Mesenchymal stem cell (in vitro differentiated cells and primary cell): ENCODE measurements around the gene MAVS.

ENCODE experiments used
- DNase-seq: peaks from one replicate; pipeline ENCODE4 v3.0.0-alpha.2; 2013
- H2AFZ ChIP-seq: one replicate; pipeline ENCODE4 v1.6.1; 2013; ENCODE audit warnings: low read depth, mild to moderate bottlenecking, control low read depth, inconsistent platforms, low read length, moderate library complexity
- H2AK5ac ChIP-seq: 2 replicates; pipeline ENCODE4 v1.6.1; 2013; ENCODE audit warnings: low read length, moderate library complexity, mild to moderate bottlenecking, inconsistent platforms; ENCODE audit not compliant: severe bottlenecking
- H2BK120ac ChIP-seq: one replicate; pipeline ENCODE4 v1.6.1; 2013; ENCODE audit warnings: low read depth, mild to moderate bottlenecking, inconsistent platforms, low read length, moderate library complexity
- H2BK12ac ChIP-seq, 2 experiments: one replicate each; pipeline ENCODE4 v1.6.1; 2013; ENCODE audit warnings: inconsistent platforms in 2 of 2, low read length in 2 of 2, mild to moderate bottlenecking in 2 of 2, moderate library complexity in 2 of 2, control low read depth in 1 of 2
- H2BK15ac ChIP-seq: one replicate; pipeline ENCODE4 v1.6.1; 2013; ENCODE audit warnings: mild to moderate bottlenecking, low read depth, inconsistent platforms; ENCODE audit not compliant: poor library complexity, severe bottlenecking
- H2BK5ac ChIP-seq: 2 replicates; pipeline ENCODE4 v1.6.1; 2013; ENCODE audit warnings: low read depth, mild to moderate bottlenecking, low read length, control low read depth, inconsistent platforms; ENCODE audit not compliant: poor library complexity, severe bottlenecking
- H3K14ac ChIP-seq, 2 experiments: one replicate each; pipeline ENCODE4 v1.6.1; 2013; ENCODE audit warnings: inconsistent platforms in 2 of 2, low read length in 2 of 2, control low read depth in 1 of 2, mild to moderate bottlenecking in 1 of 2, moderate library complexity in 1 of 2
- H3K18ac ChIP-seq, 2 experiments: one replicate each; pipeline ENCODE4 v1.6.1; 2013; ENCODE audit warnings: inconsistent platforms in 2 of 2, low read length in 2 of 2, control low read depth in 1 of 2, low read depth in 1 of 2, mild to moderate bottlenecking in 1 of 2
- H3K23ac ChIP-seq, 2 experiments: one replicate each; pipeline ENCODE4 v1.6.1; 2013; ENCODE audit warnings: inconsistent platforms in 2 of 2, low read length in 2 of 2, mild to moderate bottlenecking in 2 of 2, moderate library complexity in 2 of 2, control low read depth in 1 of 2
- H3K27ac ChIP-seq: 2 replicates; pipeline ENCODE4 v1.5.1; 2013; ENCODE audit warnings: mild to moderate bottlenecking, moderate library complexity, low read length, control low read depth, inconsistent platforms; ENCODE audit not compliant: poor library complexity, severe bottlenecking
- H3K27me3 ChIP-seq, 2 experiments: 2 replicates each; pipeline versions ENCODE4 v1.6.1 to v1.7.0; 2013; ENCODE audit warnings: low read length in 2 of 2, mild to moderate bottlenecking in 2 of 2, moderate library complexity in 2 of 2, control low read depth in 1 of 2, inconsistent platforms in 1 of 2; ENCODE audit not compliant: control insufficient read depth in 1 of 2, insufficient read depth in 1 of 2
- H3K36me3 ChIP-seq, 2 experiments: 2 replicates each; pipeline versions ENCODE4 v1.6.1 to v1.7.0; 2013; ENCODE audit warnings: low read length in 2 of 2, control low read depth in 1 of 2, inconsistent platforms in 1 of 2, low read depth in 1 of 2, mild to moderate bottlenecking in 1 of 2; ENCODE audit not compliant: insufficient read depth in 2 of 2, control insufficient read depth in 1 of 2
- H3K4ac ChIP-seq, 2 experiments: one replicate each; pipeline ENCODE4 v1.6.1; 2013; ENCODE audit warnings: inconsistent platforms in 2 of 2, low read length in 2 of 2, mild to moderate bottlenecking in 2 of 2, moderate library complexity in 2 of 2, control low read depth in 1 of 2, low read depth in 1 of 2
- H3K4me1 ChIP-seq: 2 replicates; pipeline ENCODE4 v1.6.1; 2013; ENCODE audit warnings: low read depth, low read length, control low read depth; ENCODE audit not compliant: control insufficient read depth, insufficient read depth
- H3K4me2 ChIP-seq: 2 replicates; pipeline ENCODE4 v1.6.1; 2013; ENCODE audit warnings: low read length, mild to moderate bottlenecking, inconsistent platforms; ENCODE audit not compliant: poor library complexity, severe bottlenecking
- H3K4me3 ChIP-seq, 2 experiments: 2 replicates each; pipeline versions ENCODE4 v1.5.1 to v1.7.0; 2013; ENCODE audit warnings: low read length in 2 of 2, mild to moderate bottlenecking in 2 of 2, control low read depth in 1 of 2, low read depth in 1 of 2; ENCODE audit not compliant: insufficient read depth in 1 of 2
- H3K79me1 ChIP-seq: replicated peaks from 2 replicates; pipeline ENCODE4 v1.6.1; 2013; ENCODE audit warnings: mild to moderate bottlenecking, control low read depth, low read length, inconsistent platforms; ENCODE audit not compliant: poor library complexity, severe bottlenecking
- H3K9ac ChIP-seq: 2 replicates; pipeline ENCODE4 v1.7.0; 2013; ENCODE audit warnings: mild to moderate bottlenecking, low read length, moderate library complexity
- H3K9me3 ChIP-seq: 2 replicates; pipeline ENCODE4 v1.7.0; 2013; ENCODE audit warnings: mild to moderate bottlenecking, low read length; ENCODE audit not compliant: control insufficient read depth
- H4K8ac ChIP-seq: one replicate; pipeline ENCODE4 v1.6.1; 2013; ENCODE audit warnings: inconsistent platforms, mild to moderate bottlenecking, low read length, moderate library complexity
- H4K91ac ChIP-seq: one replicate; pipeline ENCODE4 v1.6.1; 2013; ENCODE audit warnings: mild to moderate bottlenecking, low read length, inconsistent platforms
- WGBS: methylation state at CpG from one replicate; pipeline ENCODE4 v1.1.7; 2013; ENCODE audit warnings: mixed read lengths; 5-methylcytosine and 5-hydroxymethylcytosine counted together

MAVS gene

GRCh38 chr20:3821996-3822395 lies 24.6 kb upstream of the MAVS start:
- no peak overlapping the region for H3K4ac ChIP-seq
- no peak overlapping the region for H2BK15ac ChIP-seq
- H3K4me1 ChIP-seq: peaks cover 19% of the 10 kb centered on the region
- H4K91ac ChIP-seq: no peak overlapping the region
- H2AK5ac ChIP-seq: no peak overlapping the region
- H3K79me1 ChIP-seq: peaks cover 23% of the 10 kb centered on the region
- H2BK5ac ChIP-seq: no peak overlapping the region
- H3K4me3 ChIP-seq: peak overlapping the region in 1 of 2 experiments; percentile 95
- H4K8ac ChIP-seq: peak overlapping the region; percentile 61
- H2BK12ac ChIP-seq: no peak overlapping the region
- H3K23ac ChIP-seq: peak overlapping the region in 1 of 2 experiments; percentile 7
- H3K4me2 ChIP-seq: no peak overlapping the region
- H3K27ac ChIP-seq: no peak overlapping the region
- WGBS: 94% methylated on average over 14 of the region's 14 CpGs
- no peak for DNase-seq
- H2BK120ac ChIP-seq: no peak overlapping the region
- peaks cover 50 to 52% of the 10 kb centered on the region in 2 experiments for H3K36me3 ChIP-seq
- H3K27me3 ChIP-seq: no peaks in the 10 kb centered on the region
- no peak overlapping the region for H2AFZ ChIP-seq
- no peaks in the 10 kb centered on the region for H3K9me3 ChIP-seq
- H3K14ac ChIP-seq: no peak overlapping the region
- no peak overlapping the region for H3K18ac ChIP-seq
- H3K9ac ChIP-seq: peak overlapping the region; percentile 97

GRCh38 chr20:3823881-3824280 lies 22.8 kb upstream of the MAVS start:
- DNase-seq: no peak
- H2BK120ac ChIP-seq: no peak overlapping the region
- no peak overlapping the region for H2BK5ac ChIP-seq
- H3K4ac ChIP-seq: no peak overlapping the region
- peaks cover 12% of the 10 kb centered on the region for H3K4me1 ChIP-seq
- no peak overlapping the region for H3K4me2 ChIP-seq
- H2AFZ ChIP-seq: no peak overlapping the region
- H3K18ac ChIP-seq: no peak overlapping the region
- H4K91ac ChIP-seq: peak overlapping the region; percentile 2
- WGBS: 96% methylated on average over 20 of the region's 20 CpGs
- no peak overlapping the region for H2BK12ac ChIP-seq
- no peak overlapping the region for H3K27ac ChIP-seq
- no peak overlapping the region for H3K23ac ChIP-seq
- no peaks in the 10 kb centered on the region for H3K9me3 ChIP-seq
- peaks cover 54 to 61% of the 10 kb centered on the region in 2 experiments for H3K36me3 ChIP-seq
- H2AK5ac ChIP-seq: no peak overlapping the region
- H4K8ac ChIP-seq: no peak overlapping the region
- no peak overlapping the region for H3K9ac ChIP-seq
- H3K4me3 ChIP-seq: no peak overlapping the region
- no peaks in the 10 kb centered on the region for H3K27me3 ChIP-seq
- H3K79me1 ChIP-seq: peaks cover 23% of the 10 kb centered on the region
- H3K14ac ChIP-seq: no peak overlapping the region
- no peak overlapping the region for H2BK15ac ChIP-seq

GRCh38 chr20:3825526-3825925 lies 21.1 kb upstream of the MAVS start:
- DNase-seq: no peak
- Histone ChIP-seq H3K14ac (no peak overlapping the region), H3K9me3 (no peaks in the 10 kb centered on the region), H2BK5ac (no peak overlapping the region), H3K23ac (no peak overlapping the region), H3K9ac (no peak overlapping the region), H3K27me3 (no peaks in the 10 kb centered on the region), H2BK12ac (no peak overlapping the region), H3K4me2 (no peak overlapping the region), H2AFZ (no peak overlapping the region), H2AK5ac (no peak overlapping the region), H3K4me1 (peaks cover 7% of the 10 kb centered on the region), H2BK15ac (no peak overlapping the region), H4K8ac (no peak overlapping the region), H4K91ac (no peak overlapping the region), H3K18ac (no peak overlapping the region), H3K27ac (no peak overlapping the region), H3K4ac (no peak overlapping the region), H3K79me1 (peaks cover 23% of the 10 kb centered on the region), H3K4me3 (no peak overlapping the region), H2BK120ac (no peak overlapping the region), H3K36me3 (peaks cover 52 to 66% of the 10 kb centered on the region in 2 experiments)
- WGBS: 80% methylated on average over 7 of the region's 7 CpGs

- Histone ChIP-seq H3K79me1 (peaks cover 23% of the 10 kb centered on the region), H4K8ac (no peak overlapping the region), H3K14ac (no peak overlapping the region), H3K27ac (no peak overlapping the region), H3K4me3 (no peak overlapping the region), H3K18ac (no peak overlapping the region), H3K4me2 (no peak overlapping the region), H4K91ac (no peak overlapping the region), H3K9ac (no peak overlapping the region), H3K4me1 (peaks cover 5% of the 10 kb centered on the region), H2BK120ac (no peak overlapping the region), H2BK12ac (no peak overlapping the region), H3K4ac (no peak overlapping the region), H3K23ac (no peak overlapping the region), H2AFZ (no peak overlapping the region), H2BK15ac (no peak overlapping the region), H2AK5ac (no peak overlapping the region), H3K36me3 (peaks cover 52 to 66% of the 10 kb centered on the region in 2 experiments), H3K9me3 (no peaks in the 10 kb centered on the region), H3K27me3 (no peaks in the 10 kb centered on the region), H2BK5ac (no peak overlapping the region)
- 87% methylated on average over 4 of the region's 4 CpGs for WGBS
- DNase-seq: no peak
These were observed 20.2 kb upstream of the MAVS start for GRCh38 chr20:3826420-3826819.
